ENCODE data around the gene TEP1.
"Not testable (repeated sequence)": the region's sequence is repeated elsewhere in the genome, so short reads cannot be mapped to it uniquely, and the experiment has no call there.

The TEP1 gene

GRCh38 chr14:20412876-20413743, at the start of gene TEP1:
Gene TEP1, minus strand, starts transcription at chr14:20413501. Its CDS starts 5,062 bp downstream, at chr14:20408439.
- peak; percentile 89 for DNase-seq (ENCODE audit: low read depth)

- peak; percentile 99 for DNase-seq (ENCODE audit: low read depth)
Measured at GRCh38 chr14:20461225-20462141, 48.2 kb upstream of the TEP1 start, which contains the start of gene PIP4P1. Gene PIP4P1, minus strand, starts transcription at chr14:20461434. Its CDS starts 109 bp downstream, at chr14:20461325.

DNA sequence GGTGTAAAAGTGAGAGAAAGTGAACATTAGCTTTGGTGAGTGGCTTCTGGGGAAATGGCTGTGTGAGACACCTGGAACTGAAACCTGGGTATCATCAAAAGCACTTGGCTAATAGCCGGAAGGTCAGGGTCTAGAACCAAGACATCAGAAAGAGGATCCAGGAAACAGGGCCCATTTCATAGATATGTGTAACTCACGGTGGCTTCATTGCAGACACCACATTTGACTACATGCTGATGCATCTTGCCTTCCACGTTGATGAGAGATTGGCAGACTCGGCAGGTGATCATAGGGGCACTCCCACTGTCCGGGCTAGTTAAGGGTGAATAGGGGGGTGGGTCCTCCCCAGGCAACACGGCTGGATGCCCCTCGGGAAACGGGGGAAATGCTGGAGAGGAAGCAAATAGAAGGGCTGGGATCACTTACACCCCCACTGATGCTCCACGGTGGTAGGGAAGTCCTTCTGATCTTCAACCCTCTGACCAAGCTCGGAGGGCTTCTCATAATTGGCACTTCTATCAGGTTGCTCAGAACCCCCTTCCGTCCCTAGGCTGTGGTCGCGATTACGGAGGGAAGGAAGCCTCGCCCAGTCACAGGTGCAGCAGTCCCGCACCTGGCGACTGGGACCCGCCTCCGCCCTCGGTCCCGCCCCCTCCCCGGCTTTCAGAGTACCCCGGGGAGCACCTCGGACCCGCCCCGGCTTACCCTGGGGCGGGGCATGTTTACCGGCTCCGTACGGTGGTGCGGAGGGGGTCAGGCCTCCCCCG, 47.3 kb upstream of the TEP1 start:
- peak; percentile 6 for DNase-seq (ENCODE audit: low read depth)

DNA sequence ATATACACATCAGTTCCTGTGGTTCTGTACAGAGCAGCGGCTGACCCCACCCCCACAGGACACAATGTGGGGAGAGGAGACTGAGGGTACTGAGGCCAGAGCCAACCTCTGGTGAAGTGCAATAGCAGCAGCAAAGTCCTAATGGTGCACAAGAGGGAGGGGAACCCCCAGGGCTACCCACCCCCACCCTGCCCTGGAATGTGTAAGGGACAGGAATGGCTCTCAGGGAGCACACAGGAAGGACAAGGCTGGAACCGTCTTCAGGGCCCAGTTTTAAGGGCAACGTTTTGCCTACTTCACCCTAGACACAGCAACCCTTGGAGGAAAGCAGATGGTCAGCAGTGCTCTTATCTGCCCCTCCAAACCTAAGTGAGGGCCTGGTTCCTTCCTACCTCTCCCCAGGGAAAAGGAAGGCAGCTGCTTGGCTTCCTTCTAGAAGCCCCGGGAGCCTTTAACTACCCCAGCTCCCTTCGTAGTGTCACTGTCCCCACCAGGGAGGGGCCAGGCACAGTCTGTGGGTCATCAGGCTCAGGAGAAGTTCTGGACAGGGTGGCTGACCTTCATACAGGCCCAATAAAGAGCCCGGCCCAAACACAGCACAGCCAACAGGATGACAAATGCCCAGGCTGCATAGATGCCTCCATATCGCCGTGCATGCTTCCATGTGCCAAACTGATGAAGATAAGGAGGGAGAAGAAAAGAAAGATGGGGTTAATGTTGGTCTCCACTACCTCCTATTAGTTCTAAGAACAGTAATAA, 44.9 kb upstream of the TEP1 start:
- DNase-seq (ENCODE audit: low read depth): no peak

GRCh38 chr14:20456971-20457370, 43.7 kb upstream of the TEP1 start:
- DNase-seq (ENCODE audit: low read depth): no peak

GRCh38 chr14:20455355-20456300, 42.3 kb upstream of the TEP1 start:
- DNase-seq (ENCODE audit: low read depth): peak; percentile 87

DNA sequence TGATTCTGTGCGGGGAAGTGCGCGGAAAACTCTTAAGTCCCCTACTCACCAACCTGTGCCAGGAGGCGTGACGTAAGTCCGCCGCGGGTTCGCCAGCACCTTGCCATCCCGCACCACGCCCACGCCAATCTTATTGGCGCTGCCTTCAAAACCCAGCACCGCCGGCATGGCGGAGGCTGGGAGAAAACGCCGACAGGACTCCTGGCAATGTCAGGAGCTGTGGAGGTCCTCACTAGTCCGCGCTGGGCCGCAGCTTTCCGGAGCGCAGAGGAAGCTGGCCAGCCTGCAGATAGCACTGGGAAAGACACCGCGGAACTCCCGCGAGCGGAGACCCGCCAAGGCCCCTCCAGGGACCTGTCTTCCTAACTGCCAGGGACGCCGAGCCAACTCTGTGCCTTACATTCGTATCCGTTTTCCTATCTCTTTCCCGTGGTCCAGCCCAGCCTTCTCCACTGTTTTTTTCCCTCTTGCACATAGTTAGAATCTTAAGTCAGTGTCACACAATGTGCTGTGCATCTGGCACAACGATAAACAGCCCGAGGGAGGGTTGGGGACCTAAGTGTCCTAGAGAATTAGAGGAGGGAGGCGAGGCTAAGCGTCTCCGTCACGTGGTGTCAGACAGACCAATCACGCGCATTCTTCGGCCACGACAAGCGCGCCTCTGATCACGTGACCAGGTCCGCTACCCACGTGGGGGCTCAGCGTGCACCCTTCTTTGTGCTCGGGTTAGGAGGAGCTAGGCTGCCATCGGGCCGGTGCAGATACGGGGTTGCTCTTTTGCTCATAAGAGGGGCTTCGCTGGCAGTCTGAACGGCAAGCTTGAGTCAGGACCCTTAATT, 41.4 kb upstream of the TEP1 start, which contains the start of the genes APEX1 and OSGEP:
APEX1 (plus strand) TSS at position 711 of the 839 bp plus-strand sequence. CDS start 420 bp downstream, outside the sequence.
OSGEP (minus strand) TSS at position 297 of the 839 bp plus-strand sequence; CDS start at position 168, 129 bp downstream.
- peak; percentile 99 for DNase-seq (ENCODE audit: low read depth)

DNA sequence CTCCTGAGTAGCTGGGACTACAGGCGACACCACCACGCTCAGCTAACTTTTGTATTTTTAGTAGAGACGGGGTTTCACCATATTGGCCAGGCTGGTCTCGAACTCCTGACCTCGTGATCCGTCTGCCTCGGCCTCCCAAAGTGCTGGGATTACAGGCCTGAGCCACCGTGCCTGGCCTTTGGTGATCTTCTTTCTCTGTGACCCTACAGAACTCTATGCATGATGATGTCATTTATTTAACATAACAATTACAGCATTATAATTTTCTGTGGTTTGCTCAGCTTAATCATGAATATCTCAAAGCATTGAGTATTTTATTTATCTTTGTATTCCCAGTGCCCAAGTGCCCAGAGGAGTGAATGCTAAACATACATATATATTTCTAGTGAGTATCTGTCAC, 39.5 kb upstream of the TEP1 start:
- DNase-seq (ENCODE audit: low read depth): not testable (repeated sequence)

GRCh38 chr14:20446889-20447288, 33.6 kb upstream of the TEP1 start:
- DNase-seq (ENCODE audit: low read depth): no peak

- not testable (repeated sequence) for DNase-seq (ENCODE audit: low read depth)
Measured at GRCh38 chr14:20443650-20444049, 30.3 kb upstream of the TEP1 start.

GRCh38 chr14:20441461-20441860, 28.2 kb upstream of the TEP1 start:
- no peak for DNase-seq (ENCODE audit: low read depth)

GRCh38 chr14:20440882-20441281, 27.6 kb upstream of the TEP1 start:
- DNase-seq (ENCODE audit: low read depth): no peak

DNA sequence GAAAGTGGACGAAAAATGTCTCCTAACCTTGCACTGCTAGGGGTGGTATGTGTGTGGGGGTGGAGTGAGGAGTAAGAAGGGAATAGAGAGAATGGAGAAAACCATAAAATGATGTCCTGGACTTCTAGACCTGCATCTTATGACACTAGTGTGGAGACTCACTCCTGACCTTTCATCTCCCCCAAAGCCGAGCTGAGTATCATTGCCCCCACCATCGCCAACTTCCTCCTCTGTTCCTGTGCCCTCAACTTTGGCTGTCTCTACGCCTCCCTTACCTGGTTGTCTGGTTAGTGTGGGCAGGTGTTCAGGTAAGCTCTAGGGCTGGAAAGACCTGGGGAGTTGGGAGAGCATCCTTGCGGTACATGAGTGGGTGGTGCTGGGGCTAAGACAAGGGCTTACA, 27.2 kb upstream of the TEP1 start:
- DNase-seq (ENCODE audit: low read depth): no peak

GRCh38 chr14:20438664-20439063, 25.4 kb upstream of the TEP1 start:
- DNase-seq (ENCODE audit: low read depth): no peak

- DNase-seq (ENCODE audit: low read depth): peak; percentile 59
Measured at GRCh38 chr14:20436363-20436755, 23.1 kb upstream of the TEP1 start.

DNA sequence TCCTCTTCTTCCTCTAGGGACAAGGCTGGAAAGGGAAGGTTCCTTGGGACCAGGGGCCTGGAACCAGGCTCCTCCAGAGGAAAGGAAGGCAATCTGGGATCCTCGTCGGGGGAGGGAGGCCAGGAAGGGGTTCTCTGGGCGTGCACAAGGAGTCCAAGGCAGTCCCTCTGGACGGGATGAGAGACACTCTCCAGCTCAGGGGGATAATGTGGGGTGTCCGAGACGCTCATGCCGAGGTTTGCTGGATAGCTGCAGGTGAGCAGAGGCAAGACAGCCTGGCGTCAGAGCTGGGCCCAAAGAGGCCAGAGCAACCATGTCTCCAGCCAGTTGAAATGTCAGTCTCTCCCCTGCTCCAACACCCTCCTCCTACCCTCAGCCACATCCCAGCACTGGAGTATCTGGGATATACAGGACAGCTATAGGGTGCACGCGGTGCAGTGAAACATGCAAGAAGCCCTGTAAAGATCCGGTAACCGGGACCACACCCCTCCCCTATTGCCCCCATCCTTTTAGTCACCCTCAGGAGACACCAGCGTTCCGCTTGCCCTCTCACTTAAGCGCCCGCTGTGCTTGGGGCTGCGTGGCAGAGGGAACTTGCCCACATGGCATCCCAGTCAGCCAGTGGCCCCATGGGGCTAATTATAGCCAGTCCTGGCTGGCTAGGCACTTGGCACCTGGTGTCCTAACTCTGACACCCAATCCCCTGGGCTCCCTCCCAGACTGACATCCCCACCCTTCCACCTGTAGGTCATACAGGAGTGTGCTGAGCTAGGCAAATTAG, 22.5 kb upstream of the TEP1 start, which contains the start of gene KLHL33:
KLHL33 (minus strand) TSS at position 585 of the 781 bp plus-strand sequence; CDS start at position 230, 355 bp downstream.
- no peak for DNase-seq (ENCODE audit: low read depth)

DNA sequence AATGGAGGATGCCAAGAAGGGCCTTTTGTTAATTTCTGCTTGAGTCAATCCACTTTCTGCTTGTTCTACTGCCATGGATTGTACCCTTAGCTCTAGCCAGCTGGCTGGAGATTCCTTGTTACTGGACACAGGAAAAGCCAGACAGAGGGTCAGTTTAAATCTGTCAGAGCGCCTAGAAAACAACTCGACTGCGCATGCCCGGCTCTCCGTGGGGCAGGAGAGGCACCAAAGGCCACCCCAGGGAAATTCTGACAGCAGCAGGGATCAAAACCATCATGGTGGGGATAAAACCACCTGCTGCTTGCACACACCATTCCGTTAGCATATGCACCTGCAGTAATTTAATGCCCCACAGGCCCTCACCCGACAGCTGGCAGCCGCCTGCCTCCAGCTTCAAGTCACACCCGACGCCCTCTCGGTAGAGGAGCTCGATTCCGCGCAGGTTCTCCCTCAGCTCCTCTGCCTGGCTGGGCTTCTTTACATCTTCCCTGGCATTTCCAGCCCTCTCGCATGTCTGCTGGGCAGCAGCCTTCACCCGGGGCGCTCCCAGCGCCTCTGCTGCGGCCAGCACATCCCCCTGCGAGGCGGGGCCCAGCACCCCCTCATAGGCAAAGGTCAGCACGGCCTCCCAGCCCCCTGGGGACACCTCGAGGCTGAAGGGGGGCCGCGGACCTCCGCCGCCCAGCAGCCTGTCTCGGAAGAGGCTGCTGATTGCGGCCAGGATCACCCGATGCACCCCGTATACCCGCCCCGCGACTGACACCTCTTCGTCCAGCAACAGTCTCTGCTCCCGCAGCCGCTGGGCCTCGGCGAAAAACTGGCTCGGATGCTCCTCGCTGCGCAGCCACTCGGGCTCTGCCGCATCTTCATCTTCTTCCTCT, 21.6 kb upstream of the TEP1 start:
- DNase-seq (ENCODE audit: low read depth): no peak
